NCI-H2227 (cell line): ENCODE data around the gene ADGRG7.
"Not testable (repeated sequence)": the region's sequence is repeated elsewhere in the genome, so short reads cannot be mapped to it uniquely, and the experiment has no call there.

ENCODE experiments used
- DNase-seq: peaks from one replicate; lab custom pipeline; 2025; ENCODE audit not compliant: unreplicated experiment; lab: John Stamatoyannopoulos, UW

The ADGRG7 gene

GRCh38 chr3:100641471-100642032 is 32.2 kb downstream of the ADGRG7 start:
- no peak for DNase-seq

GRCh38 chr3:100645913-100646312 is 36.5 kb downstream of the ADGRG7 start:
- no peak for DNase-seq

DNA sequence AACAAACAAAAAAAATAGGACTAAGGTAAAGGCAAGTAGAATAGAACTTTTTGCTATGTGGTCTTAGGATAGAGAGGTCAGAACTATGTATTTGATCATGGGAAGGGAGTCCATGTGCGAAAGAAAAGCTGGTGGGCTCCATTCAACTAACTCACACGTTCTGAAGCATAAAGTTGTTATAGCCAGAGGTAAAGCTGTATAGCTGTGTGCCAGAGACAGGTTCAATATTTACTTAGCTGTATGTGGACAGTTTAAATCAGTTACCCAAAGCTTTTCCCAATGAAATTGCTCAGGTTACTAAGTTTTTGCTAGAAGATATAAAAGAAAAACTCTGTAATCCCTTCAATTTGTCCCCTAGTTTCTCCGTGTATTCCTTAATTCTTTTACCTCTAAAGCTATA is 37.8 kb downstream of the ADGRG7 start:
- no peak for DNase-seq

- no peak for DNase-seq
Observed at GRCh38 chr3:100647657-100648056, 38.3 kb downstream of the ADGRG7 start.

DNA sequence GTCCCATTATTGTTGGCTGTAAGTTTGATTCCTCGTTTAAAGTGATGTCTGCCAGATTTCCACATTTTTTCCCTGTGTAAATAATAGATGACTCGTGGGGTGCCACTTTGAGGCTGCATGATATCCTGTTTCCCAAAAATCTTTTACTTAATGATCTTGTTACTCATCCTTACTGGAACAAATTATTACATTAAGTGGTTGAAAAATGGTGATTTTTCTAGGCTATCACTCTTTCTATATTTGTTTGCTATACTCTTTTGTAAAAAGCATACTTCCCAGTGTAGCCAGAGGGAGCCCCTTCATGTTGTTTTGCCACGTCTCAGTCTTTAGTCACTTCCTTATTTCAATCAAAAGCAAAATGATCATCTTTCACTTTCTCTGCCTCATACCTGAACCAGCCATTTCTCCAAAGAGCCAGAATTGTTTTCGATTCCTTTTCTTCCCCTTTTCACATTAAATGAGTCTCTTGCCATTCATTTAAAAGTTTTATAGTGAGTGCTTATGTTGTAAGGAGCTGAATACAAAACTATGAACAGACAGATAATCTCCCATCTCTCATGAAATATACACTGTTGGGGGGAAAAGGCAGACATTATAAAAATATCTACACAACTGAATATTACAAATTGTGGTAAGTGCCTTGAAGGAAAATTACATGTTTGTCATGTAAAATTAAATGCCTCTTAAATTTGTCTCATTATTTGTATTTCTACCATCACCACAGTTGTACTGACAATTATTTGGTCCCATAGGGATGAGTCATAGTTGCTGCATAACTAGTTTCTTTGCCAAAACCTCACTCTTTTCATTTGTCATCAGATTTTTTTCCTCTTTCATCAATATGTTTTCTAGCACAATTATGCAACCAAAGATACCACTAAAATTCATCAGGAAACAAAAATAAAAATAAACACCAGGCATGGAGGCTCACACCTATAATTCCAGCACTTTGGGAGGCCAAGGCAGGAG is 41.5 kb downstream of the ADGRG7 start:
- no peak for DNase-seq

DNA sequence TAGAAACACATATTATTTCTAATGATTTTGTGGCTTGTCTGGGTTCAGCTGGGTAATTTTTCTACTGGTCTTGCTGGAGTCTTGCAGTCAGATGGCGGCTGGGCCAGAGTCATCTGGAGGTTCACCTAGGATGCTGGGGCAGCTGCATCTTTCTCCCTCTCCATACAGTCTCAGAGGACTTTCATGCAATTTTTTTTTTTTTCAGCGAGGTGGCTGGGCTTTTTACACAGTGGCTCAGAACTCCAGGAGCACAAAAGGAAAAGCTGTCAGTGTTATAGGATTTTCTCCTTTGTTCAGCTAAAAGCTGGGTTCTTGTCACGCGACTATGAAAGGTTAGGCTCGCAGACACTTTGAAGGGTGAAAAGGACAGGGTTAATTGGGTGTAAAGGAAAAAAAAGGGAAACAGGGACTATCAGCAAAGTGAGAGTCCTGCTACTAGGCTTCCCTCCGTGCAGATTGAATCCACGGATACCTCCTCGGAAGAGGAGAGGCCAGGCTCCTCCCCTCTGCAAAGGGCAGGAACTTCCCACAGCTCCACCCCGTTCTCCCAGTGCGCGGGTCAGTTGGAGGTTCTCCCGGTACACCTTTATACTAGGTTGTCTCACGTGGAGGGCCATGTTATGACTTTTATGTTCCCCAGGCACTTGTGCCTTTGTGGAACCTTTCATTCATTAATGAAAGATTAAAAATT is 44.3 kb downstream of the ADGRG7 start:
- no peak for DNase-seq

- no peak for DNase-seq
Observed at GRCh38 chr3:100656945-100657344, 47.5 kb downstream of the ADGRG7 start.

DNA sequence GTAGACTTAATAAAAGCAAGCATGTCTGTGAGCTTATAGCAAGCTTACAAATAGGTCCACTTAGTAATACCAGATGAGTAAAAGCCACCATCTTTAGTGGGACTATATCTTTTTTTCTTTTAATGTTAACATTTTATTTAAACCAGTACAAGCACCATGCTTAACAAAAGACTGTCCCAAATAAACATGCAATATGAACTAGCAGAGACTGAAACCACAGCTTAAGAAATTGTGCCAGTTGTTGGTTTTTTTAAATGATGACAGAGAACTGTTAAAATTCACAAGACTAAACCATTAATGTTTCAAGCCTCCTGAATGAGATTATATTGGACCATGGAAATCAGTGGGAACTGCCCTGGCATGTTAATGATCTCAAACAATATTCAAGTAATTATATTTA is 51.9 kb downstream of the ADGRG7 start:
- not testable (repeated sequence) for DNase-seq

GRCh38 chr3:100662113-100662823 is 52.9 kb downstream of the ADGRG7 start:
- DNase-seq = no peak

DNA sequence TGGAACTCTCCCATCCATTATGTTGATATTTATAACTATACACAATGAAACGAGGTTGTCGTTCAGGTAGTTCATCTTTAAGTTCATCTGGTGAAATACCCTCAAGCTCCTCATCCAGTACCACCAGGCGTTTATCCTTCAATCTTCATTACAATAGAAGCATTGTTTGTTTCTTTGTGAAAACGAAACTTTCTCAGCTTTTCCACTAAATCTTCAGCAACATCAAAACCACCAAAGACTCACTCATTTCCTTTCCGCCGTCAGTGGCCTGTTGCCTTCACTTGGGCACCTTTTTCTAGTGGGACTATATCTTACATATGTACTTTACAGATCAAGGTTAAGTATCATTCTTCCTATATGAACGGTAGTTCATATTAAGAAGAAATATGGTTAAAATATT is 55.8 kb downstream of the ADGRG7 start:
- no peak for DNase-seq

- not testable (repeated sequence) for DNase-seq
Observed at GRCh38 chr3:100666699-100667098, 57.3 kb downstream of the ADGRG7 start.

- DNase-seq = not testable (repeated sequence)
Observed at GRCh38 chr3:100667316-100667715, 57.9 kb downstream of the ADGRG7 start.

GRCh38 chr3:100670995-100671394 is 61.6 kb downstream of the ADGRG7 start:
- DNase-seq = not testable (repeated sequence)

DNA sequence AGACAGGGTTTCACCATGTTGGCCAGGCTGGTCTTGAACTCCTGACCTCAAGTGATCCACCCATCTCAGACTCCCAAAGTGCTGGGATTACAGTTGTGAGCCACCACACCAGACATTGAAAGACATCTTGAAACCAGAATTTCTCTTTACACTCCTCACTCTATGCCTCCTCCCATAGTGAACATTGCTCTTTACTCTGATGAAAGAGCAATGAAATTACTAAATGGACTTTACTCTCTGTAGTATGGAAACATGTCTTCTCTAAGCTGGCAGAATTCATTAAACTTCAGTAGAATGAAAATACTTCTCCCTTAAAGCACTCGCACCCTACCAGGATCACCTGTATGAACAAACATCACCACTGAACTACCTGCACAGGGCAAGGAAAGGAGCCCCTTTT is 72.1 kb downstream of the ADGRG7 start:
- DNase-seq = no peak

- no peak for DNase-seq
Observed at GRCh38 chr3:100682056-100682853, 72.9 kb downstream of the ADGRG7 start.

DNA sequence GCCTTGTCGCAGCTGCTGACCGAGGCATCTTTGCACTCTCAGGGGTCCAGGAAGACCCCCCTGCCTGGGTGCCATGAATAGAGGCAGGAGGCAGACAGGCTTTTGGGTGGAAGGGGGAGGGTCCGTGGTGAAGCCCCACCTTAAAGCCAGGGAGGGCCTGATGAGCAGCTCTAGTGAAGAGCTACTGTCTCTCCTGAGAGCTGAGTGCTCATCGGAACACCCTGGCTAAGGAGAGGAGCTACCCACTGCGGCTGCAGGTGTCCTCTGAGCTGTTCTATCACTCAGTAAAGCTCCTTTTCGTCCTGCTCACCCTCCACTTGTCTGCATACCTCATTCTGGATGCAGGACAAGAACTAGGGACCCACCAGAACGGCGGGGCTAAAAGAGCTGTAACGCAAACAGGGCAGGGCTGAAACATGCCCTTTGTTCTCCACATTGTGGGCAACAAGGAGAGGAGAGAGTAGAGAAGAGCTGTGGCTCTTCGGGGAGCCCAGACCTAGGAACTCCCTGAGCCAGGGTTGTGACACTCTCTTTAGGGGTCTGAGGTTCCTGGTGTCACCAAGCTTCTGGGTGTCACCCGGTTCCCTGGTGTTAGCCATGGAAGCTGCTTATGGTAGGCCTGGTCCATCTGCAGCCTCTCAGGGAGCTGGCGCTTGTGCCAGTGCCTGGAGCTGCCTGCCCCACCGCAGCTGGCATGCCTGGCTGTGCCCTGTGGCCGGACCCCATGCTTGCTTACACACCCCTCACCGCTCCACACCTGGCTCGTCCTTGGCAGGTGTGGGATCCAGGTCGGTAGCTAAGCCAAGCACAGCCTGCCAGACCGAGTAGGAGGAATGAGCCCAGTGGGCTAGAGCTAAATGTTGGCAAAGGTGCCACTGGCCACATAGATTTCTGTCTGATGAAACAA is 73.7 kb downstream of the ADGRG7 start:
- no peak for DNase-seq

GRCh38 chr3:100693225-100693624 is 83.8 kb downstream of the ADGRG7 start:
- DNase-seq = no peak

GRCh38 chr3:100695696-100696095 is 86.3 kb downstream of the ADGRG7 start:
- no peak for DNase-seq

DNA sequence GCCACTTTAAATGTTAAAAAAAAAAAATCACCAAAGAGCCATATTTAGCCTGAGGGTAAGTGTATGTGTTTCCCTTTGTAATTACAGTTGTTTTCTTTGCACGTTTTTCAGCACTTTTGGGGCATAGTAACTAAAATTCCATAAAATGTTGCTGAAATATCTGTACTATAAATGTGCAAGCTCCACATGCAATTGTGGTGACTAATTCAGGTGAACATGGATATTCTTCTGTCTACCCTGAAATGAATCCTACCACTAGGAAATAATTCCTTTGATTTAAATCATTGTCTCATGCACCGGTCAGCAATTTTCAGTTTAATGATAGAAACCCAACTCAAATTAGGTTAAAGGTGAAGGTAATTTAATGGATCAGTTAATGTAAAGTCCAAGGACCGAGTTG is 86.8 kb downstream of the ADGRG7 start:
- no peak for DNase-seq
